K562 (cell line): ENCODE data around the gene ITGAL. TPM values are rescaled to one million over a fixed set of nuclear protein-coding genes. Genes with fewer than 3 reads are reported as not detected.
A peak's percentile ranks its signal among the peaks of the same experiment; 100 is the strongest.

Source experiments
- ATAC-seq: fragments of 200-7000 bp; cut with Tn5 transposase; 3 replicates; pipeline ENCODE4 v1.9.1; 2020; ENCODE audit warnings: moderate library complexity
- BruUV-seq: library from RNA; stranded (reverse); fragments of 400-500 nt; replicated peaks from 2 replicates; lab custom pipeline; 2021; lab: Mats Ljungman, UMichigan
- CTCF ChIA-PET: fragments of 300-600 bp; formaldehyde crosslinking; extraction: SDS; loops from one replicate; lab custom pipeline; 2021; ENCODE audit warnings: low intra/inter-chr PET ratio; lab: Yijun Ruan, JAX
- POLR2A ChIA-PET: fragments of 300-600, 350-650 bp; sonication (Branson Sonifier 250); formaldehyde crosslinking; extraction: SDS; loops from one replicate; lab custom pipeline; 2021; ENCODE audit warnings: antibody characterized with exemption, inconsistent platforms; lab: Yijun Ruan, JAX
- DNase-seq, 4 experiments: peaks; one replicate each; pipeline versions ENCODE4 v3.0.0 to v3.0.0-alpha.2; 2011 to 2018; ENCODE audit warnings: low spot score in 3 of 4, mixed read lengths in 3 of 4; ENCODE audit errors: extremely low read depth in 1 of 4
- FAIRE-seq: peaks from 2 replicates; lab custom pipeline; 2011; peaks lifted over from hg19 to GRCh38; lab: Jason Lieb, UNC
- H2AFZ ChIP-seq: 2 replicates; pipeline ENCODE4 v1.6.0; 2011; ENCODE audit warnings: low read depth, low read length, control low read depth, inconsistent platforms
- H3K27ac ChIP-seq: fragments of 200-600 bp; 3 replicates; pipeline ENCODE4 v1.8.0; 2011; ENCODE audit warnings: low read depth, mild to moderate bottlenecking, control low read depth, inconsistent platforms, low read length, moderate library complexity, mixed read lengths; ENCODE audit errors: extremely low read depth
- H3K27me3 ChIP-seq, 2 experiments: fragments of 300-600 bp in 1 of 2; 2 replicates in 1 of 2; 3 replicates in 1 of 2; pipeline versions ENCODE4 v1.6.0 to v1.8.0; 2011; ENCODE audit warnings: inconsistent platforms in 2 of 2, low read length in 2 of 2, mild to moderate bottlenecking in 1 of 2, mixed read lengths in 1 of 2, moderate library complexity in 1 of 2; ENCODE audit not compliant: control insufficient read depth in 2 of 2, insufficient read depth in 2 of 2
- H3K36me3 ChIP-seq: fragments of 300-600 bp; 3 replicates; pipeline ENCODE4 v1.8.0; 2011; ENCODE audit warnings: mild to moderate bottlenecking, low read length, inconsistent platforms; ENCODE audit not compliant: control insufficient read depth, insufficient read depth
- H3K4me1 ChIP-seq, 2 experiments: fragments of 200-600 bp in 1 of 2; replicated peaks in 1 of 2; 2 replicates in 1 of 2; 3 replicates in 1 of 2; pipeline versions ENCODE4 v1.5.1 to v1.8.0; 2011; ENCODE audit warnings: inconsistent platforms in 2 of 2, low read length in 2 of 2, mild to moderate bottlenecking in 1 of 2, mixed read lengths in 1 of 2, moderate library complexity in 1 of 2; ENCODE audit not compliant: control insufficient read depth in 2 of 2, insufficient read depth in 2 of 2
- H3K4me2 ChIP-seq: 2 replicates; pipeline ENCODE4 v1.6.1; 2011; ENCODE audit warnings: low read length, control low read depth, inconsistent platforms, mixed read lengths; ENCODE audit not compliant: insufficient read depth
- H3K4me3 ChIP-seq: fragments of 200-600 bp; sonication (generic), shearing (Covaris generic); 2 replicates; pipeline ENCODE4 v1.5.1; 2016; ENCODE audit warnings: control low read depth, inconsistent platforms
- H3K79me2 ChIP-seq: fragments of 200-600 bp; 3 replicates; pipeline ENCODE4 v1.8.0; 2011; ENCODE audit warnings: low read length, inconsistent platforms; ENCODE audit not compliant: control insufficient read depth, insufficient read depth
- H3K9ac ChIP-seq, 2 experiments: 2 replicates each; pipeline versions ENCODE4 v1.6.0 to v1.6.1; 2011; ENCODE audit warnings: low read depth in 2 of 2, low read length in 2 of 2, control low read depth in 1 of 2, inconsistent platforms in 1 of 2, mild to moderate bottlenecking in 1 of 2, mixed read lengths in 1 of 2; ENCODE audit not compliant: insufficient read depth in 1 of 2
- H3K9me1 ChIP-seq: one replicate; pipeline ENCODE4 v1.6.0; 2011; ENCODE audit warnings: inconsistent platforms, mild to moderate bottlenecking, low read length, moderate library complexity; ENCODE audit not compliant: control insufficient read depth, insufficient read depth
- H3K9me3 ChIP-seq: replicated peaks from 2 replicates; pipeline ENCODE4 v1.5.1; 2011; ENCODE audit warnings: low read depth, low read length, inconsistent platforms; ENCODE audit not compliant: control insufficient read depth, insufficient read depth
- H4K20me1 ChIP-seq: replicated peaks from 2 replicates; pipeline ENCODE4 v1.6.1; 2011; ENCODE audit warnings: low read length, inconsistent platforms, mixed read lengths; ENCODE audit not compliant: control insufficient read depth, insufficient read depth
- RBM14 ChIP-seq: fragments of 200-400 bp; formaldehyde crosslinking; IDR thresholded peaks from 2 replicates; pipeline ENCODE4 v1.6.1; 2018; ENCODE audit warnings: low read depth, mild to moderate bottlenecking, low read length, moderate library complexity, borderline replicate concordance; ENCODE audit not compliant: insufficient read depth
- WGBS: fragments of 100-300 bp; shearing (Covaris generic); methylation state at CpG from one replicate; pipeline ENCODE4 v1.1.6; 2016; ENCODE audit warnings: low coverage, mixed read lengths; ENCODE audit not compliant: insufficient coverage; ENCODE audit errors: missing lambda C conversion rate; 5-methylcytosine and 5-hydroxymethylcytosine counted together
- in situ Hi-C: fragments of 300-500 bp; cut with MboI; formaldehyde crosslinking; loops from 4 replicates; pipeline ENCODE4 v1.15.0; 2018; ENCODE audit warnings: inconsistent platforms, mixed read lengths
- intact Hi-C: fragments of 100-400 bp; cut with micrococcal nuclease; formaldehyde crosslinking; loops from 2 replicates; pipeline ENCODE4 v1.14.2; 2022
- polyA plus RNA-seq, 8 experiments: library from polyadenylated mRNA; depleted of rRNA in 4 of 8; stranded (reverse) in 5 of 8; unstranded in 3 of 8; fragments of >200 nt; fragmentation: Nextera tagmentation in 2 of 8; fragmentation: Illumina TruSeq in 1 of 8; extraction: Ambion mirVana in 2 of 8; extraction: Trizol in 1 of 8; gene quantifications; 2 replicates each; pipeline versions ENCODE4 v1.2.1 to v1.2.3, GENCODE V29; 2011 to 2014; ENCODE audit warnings: inconsistent platforms in 1 of 8, missing spikeins in 1 of 8
- total RNA-seq, 7 experiments: library from RNA; depleted of rRNA in 6 of 7; stranded (reverse); fragments of >200 nt in 6 of 7; fragmentation: Illumina TruSeq in 2 of 7; extraction: Trizol in 2 of 7; gene quantifications; 2 replicates each; pipeline versions ENCODE4 v1.2.1 to v1.2.3, GENCODE V29; 2011 to 2021; ENCODE audit warnings: low replicate concordance in 1 of 7
- TF ChIP-seq, protein P1 (sequence below): sonication (generic); formaldehyde crosslinking; IDR thresholded peaks from 2 replicates; pipeline ENCODE4 v1.9.0; 2022; ENCODE audit warnings: mild to moderate bottlenecking, missing genetic modification reagents
- TF ChIP-seq, protein P2 (sequence below), 2 experiments: fragments of 450-650 bp; formaldehyde crosslinking in 1 of 2; IDR thresholded peaks; 2 replicates each; pipeline versions ENCODE4 v1.4.0 to v1.6.1; 2014 to 2020; ENCODE audit warnings: mild to moderate bottlenecking in 2 of 2, borderline replicate concordance in 1 of 2, low read depth in 1 of 2

ITGAL gene
- total and polyA plus RNA-seq, 9 of the 15 experiments (the other 6 are each of a cell fraction or from before 2014, with no cell fraction given): 0.01 to 0.53 TPM; not detected in 7

DNA sequence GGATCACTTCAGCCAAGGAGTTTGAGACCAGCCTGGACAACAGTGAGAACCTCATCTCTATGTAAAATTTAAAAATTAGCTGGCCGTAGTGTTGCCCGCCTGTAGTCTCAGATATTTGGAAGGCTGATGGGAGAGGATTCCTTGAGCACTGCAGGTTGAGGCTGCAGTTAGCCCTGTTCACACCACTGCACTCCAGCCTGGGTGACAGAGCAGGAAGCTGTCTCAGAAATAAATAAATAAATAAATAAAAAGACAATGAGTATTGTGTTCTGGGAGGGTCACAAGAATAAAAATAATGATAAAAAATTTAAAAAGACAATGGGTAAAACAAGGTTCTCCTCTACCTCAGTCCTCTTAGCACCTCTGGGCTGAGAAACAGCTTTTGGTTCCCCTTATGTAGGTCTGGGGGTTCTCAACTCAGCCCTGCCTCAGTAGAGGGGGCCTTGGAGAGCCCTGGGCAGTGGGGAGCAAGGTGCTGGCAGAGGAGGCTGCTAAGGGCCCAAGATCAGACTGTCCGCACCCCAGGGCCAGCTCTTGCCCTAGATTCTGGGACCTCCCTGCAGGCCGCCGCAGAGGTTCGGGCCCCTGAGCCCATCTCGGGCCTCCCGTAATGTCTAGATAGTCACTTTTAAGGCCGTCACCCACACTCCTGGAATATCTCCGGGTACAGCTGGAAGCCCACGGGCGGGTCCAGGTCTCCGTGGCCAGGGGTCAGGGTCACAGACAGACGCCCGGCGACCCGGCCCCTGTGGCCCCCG lies 82.2 kb downstream of the ITGAL start:
- no peaks in the 10 kb centered on the region for H3K27me3 ChIP-seq
- H3K27ac ChIP-seq: no peak overlapping the region
- peaks cover 29 to 58% of the 10 kb centered on the region in 2 experiments; a peak in 4 of 5 replicates for H3K4me1 ChIP-seq
- POLR2A ChIA-PET: interaction anchor here (0.8 to 4.9 kb wide), 6 partner anchors 10 to 119 kb away, joined by 3 to 20 read pairs (median 4); partner anchors contain the start of genes ZNF688 and ZNF689
- in situ Hi-C loops: no loop called here
- H3K4me2 ChIP-seq: no peak overlapping the region
- intact Hi-C loops: no loop called here
- ATAC-seq: no peak
- H2AFZ ChIP-seq: no peak overlapping the region
- no TSS peak for BruUV-seq
- FAIRE-seq: no peak
- DNase-seq: no peak
- 0 out of 2 replicates have a peak, but pooled peaks have one; percentile 3 for TF ChIP-seq RBM14
- TF ChIP-seq, protein P1, sequence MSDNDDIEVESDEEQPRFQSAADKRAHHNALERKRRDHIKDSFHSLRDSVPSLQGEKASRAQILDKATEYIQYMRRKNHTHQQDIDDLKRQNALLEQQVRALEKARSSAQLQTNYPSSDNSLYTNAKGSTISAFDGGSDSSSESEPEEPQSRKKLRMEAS: no peak
- TF ChIP-seq, protein P2, sequence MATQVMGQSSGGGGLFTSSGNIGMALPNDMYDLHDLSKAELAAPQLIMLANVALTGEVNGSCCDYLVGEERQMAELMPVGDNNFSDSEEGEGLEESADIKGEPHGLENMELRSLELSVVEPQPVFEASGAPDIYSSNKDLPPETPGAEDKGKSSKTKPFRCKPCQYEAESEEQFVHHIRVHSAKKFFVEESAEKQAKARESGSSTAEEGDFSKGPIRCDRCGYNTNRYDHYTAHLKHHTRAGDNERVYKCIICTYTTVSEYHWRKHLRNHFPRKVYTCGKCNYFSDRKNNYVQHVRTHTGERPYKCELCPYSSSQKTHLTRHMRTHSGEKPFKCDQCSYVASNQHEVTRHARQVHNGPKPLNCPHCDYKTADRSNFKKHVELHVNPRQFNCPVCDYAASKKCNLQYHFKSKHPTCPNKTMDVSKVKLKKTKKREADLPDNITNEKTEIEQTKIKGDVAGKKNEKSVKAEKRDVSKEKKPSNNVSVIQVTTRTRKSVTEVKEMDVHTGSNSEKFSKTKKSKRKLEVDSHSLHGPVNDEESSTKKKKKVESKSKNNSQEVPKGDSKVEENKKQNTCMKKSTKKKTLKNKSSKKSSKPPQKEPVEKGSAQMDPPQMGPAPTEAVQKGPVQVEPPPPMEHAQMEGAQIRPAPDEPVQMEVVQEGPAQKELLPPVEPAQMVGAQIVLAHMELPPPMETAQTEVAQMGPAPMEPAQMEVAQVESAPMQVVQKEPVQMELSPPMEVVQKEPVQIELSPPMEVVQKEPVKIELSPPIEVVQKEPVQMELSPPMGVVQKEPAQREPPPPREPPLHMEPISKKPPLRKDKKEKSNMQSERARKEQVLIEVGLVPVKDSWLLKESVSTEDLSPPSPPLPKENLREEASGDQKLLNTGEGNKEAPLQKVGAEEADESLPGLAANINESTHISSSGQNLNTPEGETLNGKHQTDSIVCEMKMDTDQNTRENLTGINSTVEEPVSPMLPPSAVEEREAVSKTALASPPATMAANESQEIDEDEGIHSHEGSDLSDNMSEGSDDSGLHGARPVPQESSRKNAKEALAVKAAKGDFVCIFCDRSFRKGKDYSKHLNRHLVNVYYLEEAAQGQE (IDR thresholded peaks at IDR 0.05; ENCODE audit: borderline replicate concordance): no peak
- TF ChIP-seq, protein P2 (CRISPR knock-in tag; IDR thresholded peaks at IDR 0.05; ENCODE audit: low read depth): no peak
- H3K9me1 ChIP-seq: no peaks in the 10 kb centered on the region
- peaks cover 30% of the 10 kb centered on the region for H3K79me2 ChIP-seq
- H3K4me3 ChIP-seq: no peak overlapping the region
- H3K9me3 ChIP-seq: no peaks in the 10 kb centered on the region; the same call in 1 of the 2 replicates
- CTCF ChIA-PET: no interaction called here
- H3K36me3 ChIP-seq: peaks cover 28% of the 10 kb centered on the region; the same call in 2 of the 3 replicates
- no peaks in the 10 kb centered on the region; the same call in 1 of the 2 replicates for H4K20me1 ChIP-seq
- 97% methylated on average over 4 of the region's 18 CpGs for WGBS
- H3K9ac ChIP-seq: peak overlapping the region in 1 of 2 experiments; percentile 10; a peak in 2 of 4 replicates
